Stimulated activated CD8-positive, alpha-beta memory T cell treated with anti-CD3 and anti-CD28 coated beads, Interleukin-2, amount 100 ng/mL, for 1 hour (primary cell): Measurements from ENCODE around the gene CARHSP1.
"Not testable (repeated sequence)": the region's sequence is repeated elsewhere in the genome, so short reads cannot be mapped to it uniquely, and the experiment has no call there.

ENCODE experiments used
- DNase-seq, 2 donors: peaks; one replicate each; pipeline ENCODE4 v3.0.0-alpha.2; 2020; ENCODE audit warnings: low read depth in 2 of 2

Gene CARHSP1

DNA sequence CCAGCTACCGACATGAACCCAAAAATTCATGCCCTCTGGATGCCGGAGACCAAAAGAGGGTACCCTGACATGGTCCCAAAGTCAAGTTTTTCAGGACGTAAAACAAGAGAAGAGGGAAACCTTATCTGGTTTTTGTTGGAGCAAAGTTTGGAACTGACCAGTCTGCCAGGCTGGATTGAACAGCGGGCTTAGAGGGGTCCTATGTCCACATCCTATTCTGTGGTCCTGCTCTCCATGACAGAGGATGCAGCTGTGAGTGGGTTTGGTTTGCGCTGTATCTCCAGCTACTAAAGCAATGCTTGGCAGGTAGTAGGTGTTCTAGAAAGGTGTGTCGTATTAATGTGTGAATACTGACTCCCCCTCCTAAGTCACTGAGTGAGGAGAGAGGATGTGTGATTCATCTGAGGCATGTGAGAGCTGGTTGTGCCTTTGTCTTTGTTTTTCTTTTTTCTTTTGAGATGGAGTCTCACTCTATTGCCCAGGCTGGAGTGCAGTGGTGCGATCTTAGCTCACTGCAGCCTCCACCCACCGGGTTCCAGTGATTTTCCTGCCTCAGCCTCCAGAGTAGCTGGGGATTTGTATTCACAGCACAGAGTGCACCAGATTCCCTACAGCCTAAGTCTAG, 40.2 kb downstream of the CARHSP1 start:
- DNase-seq, result no peak

DNA sequence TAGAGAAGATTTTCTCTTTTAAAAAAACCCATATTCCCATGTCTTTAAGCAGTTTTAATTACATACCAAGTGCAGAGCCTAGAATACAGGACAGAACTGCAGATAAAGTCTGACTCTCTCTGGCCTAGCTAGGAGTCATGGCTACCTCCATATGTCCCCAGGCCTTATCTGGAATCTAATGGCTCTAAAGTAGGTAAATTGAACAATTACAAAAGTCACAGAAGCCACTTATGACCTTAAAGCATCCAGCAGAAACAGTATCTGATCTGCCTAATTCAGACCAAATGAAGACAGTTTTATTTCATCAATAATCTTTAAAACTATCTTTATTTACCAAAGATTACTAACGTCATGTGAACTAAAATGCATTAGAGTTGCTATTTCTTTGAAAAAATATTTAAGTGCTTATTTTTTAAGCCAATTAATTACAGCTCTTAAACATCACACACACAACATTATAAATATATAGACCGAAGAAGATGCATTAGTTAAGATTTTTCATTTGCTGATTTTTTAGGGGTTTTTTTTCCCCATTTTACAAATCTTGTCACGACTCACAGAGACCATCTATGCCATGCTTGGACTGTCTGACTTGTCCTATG, 42.4 kb downstream of the CARHSP1 start:
- no peak for DNase-seq

DNA sequence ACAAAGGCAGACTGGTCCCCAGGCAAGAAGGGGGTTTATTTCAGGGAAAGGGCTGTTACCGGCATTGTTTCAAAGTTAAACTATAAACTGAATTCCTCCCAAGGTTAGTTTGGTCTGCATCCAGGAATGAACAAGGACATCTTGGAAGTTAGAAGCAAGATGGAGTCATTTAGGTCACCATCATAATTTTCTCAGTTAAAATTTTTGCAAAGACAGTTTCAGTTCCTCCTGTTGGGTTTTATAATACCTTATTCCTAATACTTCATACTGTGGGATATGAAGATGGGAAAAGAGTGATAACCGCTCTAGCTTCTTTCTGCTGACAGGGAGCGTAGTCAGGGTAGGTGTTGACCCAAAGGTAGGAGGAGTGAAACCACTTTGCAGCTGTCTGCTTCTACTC, 46.4 kb downstream of the CARHSP1 start:
- DNase-seq, result no peak

DNA sequence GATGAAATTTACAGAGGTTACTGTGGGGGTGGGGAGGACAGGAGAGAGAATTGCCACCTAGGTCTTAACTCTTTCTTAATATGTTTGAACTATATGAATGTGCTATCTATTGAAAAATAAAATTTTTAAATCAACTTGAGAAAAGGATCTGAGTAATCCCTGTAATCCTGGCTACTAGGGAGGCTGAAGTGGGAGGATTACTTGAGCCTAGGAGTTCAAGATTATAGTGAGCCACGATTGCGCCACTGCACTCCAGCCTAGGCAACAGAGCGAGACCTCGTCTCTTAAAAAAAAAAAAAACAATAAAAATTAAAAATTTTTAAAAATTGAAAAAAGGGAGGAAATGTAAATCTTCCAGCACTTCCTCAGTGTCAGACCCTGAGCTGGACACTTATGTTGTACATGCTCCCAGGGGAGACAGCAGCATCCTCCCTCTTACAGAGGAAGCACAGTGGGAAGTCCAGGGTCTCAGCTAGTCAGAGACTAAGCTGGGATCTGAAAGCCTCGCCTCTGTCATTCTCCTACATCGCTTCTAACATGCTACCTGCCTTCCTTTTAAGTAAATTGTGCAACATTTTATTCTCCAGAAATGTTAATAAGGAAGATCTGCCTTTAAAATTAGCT, 49.3 kb downstream of the CARHSP1 start:
- no peak for DNase-seq

DNA sequence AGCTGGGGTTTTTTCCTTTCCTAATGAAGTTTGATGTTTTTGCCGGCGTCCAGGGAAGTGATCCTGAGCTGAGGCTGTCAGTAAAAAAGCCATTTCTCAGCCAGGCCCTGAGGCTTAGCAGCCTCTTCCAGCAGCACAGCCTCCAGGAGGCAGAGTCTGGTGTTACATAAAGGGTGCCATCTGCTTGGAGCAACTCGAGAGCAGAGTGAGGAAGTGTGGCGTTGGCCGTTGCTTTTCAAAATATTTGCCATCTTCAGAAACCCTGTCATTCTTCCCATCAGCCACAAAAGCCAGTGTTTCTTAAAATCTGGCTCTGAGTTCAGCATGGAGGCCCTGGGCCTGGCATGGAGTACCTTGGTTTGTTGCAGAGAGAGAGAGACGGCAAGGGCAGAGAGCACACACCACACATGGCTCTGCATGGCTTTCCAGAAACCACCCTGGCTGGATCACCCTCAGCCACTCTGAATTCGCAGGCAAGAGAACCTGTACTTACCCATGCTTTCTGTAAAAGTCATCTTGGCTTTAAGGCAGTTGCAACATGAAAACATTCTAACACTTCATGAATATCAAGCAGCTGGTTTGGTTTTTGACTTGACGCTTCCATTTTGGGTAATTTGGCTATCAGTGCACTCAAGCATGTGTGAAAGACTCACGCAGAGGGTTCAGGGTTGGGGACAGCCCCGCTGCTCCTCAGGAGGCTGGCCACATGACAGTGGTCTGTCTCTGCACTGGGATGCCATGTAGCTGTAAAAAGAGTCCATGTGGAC, 50.1 kb downstream of the CARHSP1 start:
- DNase-seq, result no peak

DNA sequence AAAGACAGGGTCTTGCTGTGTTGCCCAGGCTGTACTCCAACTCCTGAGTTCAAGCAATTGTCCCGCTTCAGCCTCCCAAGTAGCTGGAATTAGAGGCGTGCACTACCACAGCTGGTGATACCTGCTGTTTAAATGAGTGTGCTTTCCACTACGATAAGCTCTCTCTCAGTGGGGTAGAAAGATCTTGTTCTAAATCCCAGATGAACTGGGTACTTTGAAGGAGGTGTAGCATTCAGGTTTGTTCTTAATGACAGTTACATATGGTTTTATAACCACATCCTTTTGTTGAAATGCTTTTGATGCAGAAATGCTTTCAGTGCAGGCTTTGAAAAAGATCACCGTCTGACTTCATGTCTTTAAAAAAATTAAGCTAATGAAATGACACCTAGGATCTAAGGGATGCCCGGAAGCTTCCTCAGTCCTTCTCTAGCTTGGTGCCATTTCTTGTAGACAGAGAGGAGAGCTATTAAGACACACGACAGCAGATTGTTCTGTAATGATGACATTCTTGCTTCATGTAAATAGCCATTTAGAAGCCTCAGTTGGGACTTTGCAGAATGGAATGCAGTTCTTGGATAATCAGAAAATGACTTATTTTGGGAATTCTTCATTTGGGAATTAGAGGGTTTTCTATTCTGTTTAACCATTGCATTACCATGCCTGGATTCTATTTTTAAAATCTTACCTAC, 51.7 kb downstream of the CARHSP1 start:
- DNase-seq, result no peak

DNA sequence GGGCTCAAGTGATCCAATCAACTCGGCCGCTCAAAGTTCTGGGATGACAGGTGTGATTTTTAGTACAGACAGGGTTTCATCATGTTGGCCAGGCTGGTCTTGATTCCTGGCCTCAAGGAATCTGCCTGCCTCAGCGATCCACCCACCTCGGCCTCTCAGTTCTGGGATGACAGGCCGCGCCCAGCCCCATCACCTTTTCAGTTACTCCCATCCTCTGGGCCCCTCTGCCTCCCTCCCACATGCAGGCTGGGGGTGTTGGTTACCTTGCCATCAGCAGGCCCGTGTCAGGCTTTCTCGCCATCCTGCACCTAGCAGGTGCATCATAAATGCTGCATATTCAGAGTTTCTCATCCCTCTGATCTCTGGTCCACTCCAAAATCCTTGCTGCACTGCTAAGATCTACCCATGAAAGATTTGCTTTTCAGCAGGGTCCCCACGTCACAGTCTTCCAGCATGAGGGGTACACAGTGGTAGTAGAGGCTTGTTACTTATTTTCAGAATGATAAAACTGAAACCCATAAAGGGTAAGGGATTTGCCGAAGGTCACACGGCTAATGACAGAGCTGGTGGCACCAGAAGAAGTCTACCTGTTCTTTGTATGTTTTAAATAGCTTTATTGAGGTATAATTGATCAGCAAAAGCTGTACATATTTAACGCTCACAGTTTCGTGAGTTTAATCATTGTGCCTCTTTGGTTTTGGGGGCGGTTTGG, 54.6 kb downstream of the CARHSP1 start:
- DNase-seq, result no peak

DNA sequence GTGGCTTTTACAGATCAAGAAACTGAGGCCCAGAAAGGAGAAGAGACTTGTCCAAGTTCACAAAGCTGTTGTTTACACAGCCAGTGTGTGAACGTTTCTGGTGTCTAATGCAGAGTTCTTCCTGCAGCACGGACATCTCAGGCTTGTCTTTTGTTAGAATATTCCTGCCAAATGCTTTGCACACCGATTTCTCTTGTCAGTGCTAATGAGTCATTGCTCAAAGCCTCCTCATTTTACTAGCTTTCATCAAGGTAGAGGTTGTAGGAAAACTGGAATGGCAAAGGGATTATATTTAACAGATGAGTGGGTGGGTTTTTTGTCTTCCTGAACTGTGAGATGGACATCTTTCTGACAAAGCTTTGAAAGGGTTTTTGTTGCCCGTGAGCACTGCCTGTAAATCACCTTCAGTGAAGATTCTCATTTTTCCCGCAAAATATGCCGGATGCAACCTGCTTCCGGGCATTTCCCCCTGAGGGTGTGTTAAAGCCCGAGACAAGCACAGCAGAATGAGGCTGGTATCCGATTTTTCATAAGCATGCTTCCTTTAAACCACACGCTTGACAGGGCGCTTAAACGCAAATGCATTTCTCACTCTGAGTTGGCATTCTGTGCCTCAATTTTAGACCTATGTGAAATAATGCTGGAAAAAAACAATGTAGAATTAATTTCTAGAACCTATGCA, 56.5 kb downstream of the CARHSP1 start:
- no peak for DNase-seq

DNA sequence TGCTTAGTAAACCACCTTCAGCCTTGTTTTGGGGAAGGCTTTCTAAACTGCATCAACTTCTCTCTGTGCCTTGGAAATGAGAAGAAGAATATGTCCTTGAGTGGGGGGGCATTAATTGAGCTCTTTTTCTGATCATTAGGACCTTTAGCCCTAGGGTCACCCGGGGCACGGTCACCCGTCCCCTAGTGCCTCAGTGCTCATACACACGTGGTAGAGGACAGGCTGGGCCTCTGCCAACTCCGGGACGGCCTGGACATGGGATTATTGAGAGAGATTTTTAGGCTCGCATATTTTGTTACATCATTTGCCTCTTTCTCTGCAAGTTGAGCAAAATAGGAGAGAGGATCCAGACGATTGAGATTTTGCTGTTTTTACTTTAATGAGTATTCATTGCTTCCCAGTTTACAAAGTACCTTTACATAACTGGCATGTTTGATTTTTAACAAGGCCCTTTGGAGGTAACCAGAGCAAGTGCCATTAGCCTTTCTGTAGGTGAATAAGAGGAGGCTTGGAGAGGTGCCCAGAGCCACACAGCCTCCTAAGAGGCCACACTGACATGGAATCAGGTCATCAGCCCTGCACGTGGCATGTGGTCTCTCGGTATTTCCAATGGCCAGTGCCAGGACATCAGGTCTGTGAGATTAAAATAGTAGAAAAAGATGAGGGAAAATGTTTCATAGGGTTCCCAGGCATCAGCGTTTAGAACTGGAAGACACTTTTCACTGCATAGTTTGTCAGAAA, 60.0 kb downstream of the CARHSP1 start:
- DNase-seq, result no peak

DNA sequence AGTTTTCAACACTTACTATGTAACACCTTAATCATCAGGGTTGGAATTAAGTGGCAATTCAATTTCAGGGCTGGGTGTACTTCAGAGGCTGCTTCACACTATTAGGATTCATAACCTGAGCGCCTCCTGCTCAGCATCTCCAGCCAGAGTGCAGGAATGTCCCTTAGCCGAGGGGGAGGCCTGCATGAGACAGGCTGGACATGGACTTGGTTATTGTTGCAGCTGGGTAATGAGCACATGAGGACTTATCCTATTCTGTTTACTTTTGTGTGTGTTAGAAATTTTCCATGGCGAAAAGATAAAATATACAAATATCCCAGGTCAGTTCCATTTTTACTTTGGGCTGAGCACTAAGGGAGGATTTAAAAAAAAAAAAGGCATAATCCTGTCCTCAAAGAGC, 60.8 kb downstream of the CARHSP1 start:
- DNase-seq, result no peak

DNA sequence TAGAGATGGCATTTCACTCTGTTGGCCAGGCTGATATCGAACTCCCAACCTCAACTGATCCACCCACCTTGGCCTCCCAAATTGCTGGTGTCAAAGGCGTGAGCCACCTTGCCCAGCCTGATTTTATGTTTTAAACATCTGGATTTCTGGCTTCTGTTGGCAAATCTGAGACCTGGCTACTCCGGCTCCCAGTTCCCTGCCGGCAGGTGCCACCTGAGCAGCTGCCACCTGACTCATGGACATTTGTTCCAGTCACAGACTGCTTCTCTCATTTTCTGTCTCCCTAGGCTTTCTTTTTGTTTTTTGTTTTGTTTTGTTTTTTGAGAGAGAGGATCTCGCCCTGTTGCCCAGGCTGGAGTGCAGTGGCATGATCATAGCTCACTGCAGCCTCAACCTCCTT, 61.6 kb downstream of the CARHSP1 start:
- DNase-seq, result no peak

DNA sequence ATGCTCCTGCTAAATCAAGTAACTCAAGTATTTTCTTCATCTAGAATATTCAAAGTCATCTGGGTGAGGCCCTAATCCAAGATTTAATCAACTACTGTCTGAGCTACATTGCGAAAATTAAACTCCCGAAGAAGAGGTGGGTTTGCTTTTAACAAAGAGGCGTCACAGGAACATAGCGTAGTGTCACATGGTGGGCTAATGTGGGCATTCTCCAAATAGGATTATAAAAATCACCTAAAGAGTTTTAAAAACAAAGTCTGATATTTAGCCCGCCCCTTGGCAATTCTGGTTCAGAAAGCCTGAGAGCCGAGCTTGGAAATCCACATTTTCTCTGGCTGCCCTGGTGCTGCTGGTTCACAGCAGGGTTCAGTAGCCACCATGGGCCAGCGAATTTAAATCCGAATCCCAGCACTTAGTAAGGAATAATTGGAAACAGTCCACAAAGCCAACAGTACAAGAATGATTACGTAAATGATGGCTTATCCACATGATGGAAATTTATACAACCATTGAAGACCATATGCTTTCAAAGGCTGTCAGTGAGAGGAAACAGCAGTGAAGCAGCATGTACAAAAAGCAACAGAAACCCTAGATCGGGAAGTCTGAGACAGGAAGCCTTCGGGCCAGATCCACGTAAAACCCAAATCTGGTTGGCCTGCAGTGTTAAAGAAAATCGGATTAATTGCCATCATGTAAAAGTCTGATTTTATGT, 62.4 kb downstream of the CARHSP1 start:
- DNase-seq, result no peak

DNA sequence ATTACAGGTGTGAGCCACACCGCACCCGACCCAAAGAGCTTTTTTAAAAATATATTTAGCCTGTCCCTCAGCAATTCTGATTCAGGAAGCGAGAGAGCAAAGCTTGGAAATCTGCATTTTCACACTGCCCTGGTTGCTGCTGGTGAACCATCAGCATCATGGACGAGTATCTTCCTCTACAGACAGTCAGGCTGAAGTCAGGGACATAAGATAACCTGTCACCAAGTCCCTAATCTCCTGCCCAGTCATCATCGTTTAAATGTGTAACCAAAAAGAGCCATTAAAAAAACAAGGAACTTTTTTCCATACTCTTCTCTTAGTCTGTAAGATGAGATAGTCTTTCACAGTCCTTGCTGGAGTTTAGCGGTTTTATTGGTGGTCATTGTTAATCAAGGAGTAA, 64.5 kb downstream of the CARHSP1 start:
- DNase-seq, result no peak

DNA sequence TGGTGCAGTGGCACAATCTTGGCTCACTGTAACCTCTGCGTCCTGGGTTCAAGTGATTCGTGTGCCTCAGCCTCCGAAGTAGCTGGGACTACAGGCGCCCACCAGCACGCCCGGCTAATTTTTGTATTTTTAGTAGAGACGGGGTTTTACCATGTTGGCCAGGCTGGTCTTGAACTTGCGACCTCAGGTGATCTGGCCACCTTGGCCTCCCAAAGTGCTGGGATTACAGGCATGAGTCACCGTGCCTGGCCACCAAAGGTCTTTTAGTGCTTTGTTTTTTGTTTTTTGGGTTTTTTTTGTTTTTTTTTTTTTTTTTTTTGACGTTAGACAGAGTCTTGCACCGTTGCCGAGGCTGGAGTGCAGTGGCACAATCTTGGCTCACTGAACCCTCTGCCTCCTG, 65.1 kb downstream of the CARHSP1 start:
- not testable (repeated sequence) for DNase-seq
